DOHH2 (cell line): ENCODE results near the gene ZFPM1.

Experiments used
- H3F3A ChIP-seq: fragments of 200-600 bp; sonication (generic), shearing (Covaris generic); 2 replicates; pipeline ENCODE4 v1.6.0; 2016; ENCODE audit warnings: antibody characterized with exemption, mild to moderate bottlenecking; ENCODE audit not compliant: control insufficient read depth, insufficient read depth
- H3K27ac ChIP-seq: fragments of 200-600 bp; sonication (generic); 2 replicates; pipeline ENCODE4 v1.5.1; 2014; ENCODE audit warnings: low read depth, mild to moderate bottlenecking, low read length, moderate library complexity
- H3K27me3 ChIP-seq: fragments of 200-600 bp; sonication (generic); 2 replicates; pipeline ENCODE4 v1.6.1; 2014; ENCODE audit warnings: mild to moderate bottlenecking, low read length, mixed read lengths; ENCODE audit not compliant: control insufficient read depth
- H3K36me3 ChIP-seq: fragments of 200-600 bp; sonication (generic); 2 replicates; pipeline ENCODE4 v1.6.1; 2014; ENCODE audit warnings: mild to moderate bottlenecking, low read length, moderate library complexity, mixed read lengths; ENCODE audit not compliant: control insufficient read depth
- H3K4me1 ChIP-seq: fragments of 200-600 bp; sonication (generic); 2 replicates; pipeline ENCODE4 v1.6.1; 2014; ENCODE audit warnings: mild to moderate bottlenecking, low read length, mixed read lengths; ENCODE audit not compliant: control insufficient read depth
- H3K4me2 ChIP-seq: fragments of 200-600 bp; sonication (generic); 2 replicates; pipeline ENCODE4 v1.6.0; 2014; ENCODE audit warnings: mild to moderate bottlenecking, low read length, moderate library complexity
- H3K4me3 ChIP-seq: fragments of 200-600 bp; sonication (generic); 2 replicates; pipeline ENCODE4 v1.5.1; 2014; ENCODE audit warnings: mild to moderate bottlenecking, low read length, mixed read lengths
- H3K79me2 ChIP-seq: fragments of 200-600 bp; sonication (generic); 2 replicates; pipeline ENCODE4 v1.6.1; 2014; ENCODE audit warnings: mild to moderate bottlenecking, low read length, mixed read lengths; ENCODE audit not compliant: control insufficient read depth
- H3K9me2 ChIP-seq: fragments of 200-600 bp; sonication (generic); replicated peaks from 2 replicates; pipeline ENCODE4 v1.6.1; 2014; ENCODE audit warnings: mild to moderate bottlenecking, low read length, mixed read lengths; ENCODE audit not compliant: control insufficient read depth
- H3K9me3 ChIP-seq: fragments of 200-600 bp; sonication (generic); 2 replicates; pipeline ENCODE4 v1.6.1; 2014; ENCODE audit warnings: antibody characterized with exemption, low read length, mixed read lengths; ENCODE audit not compliant: control insufficient read depth, insufficient read depth
- H4K20me1 ChIP-seq: fragments of 200-600 bp; sonication (generic); 2 replicates; pipeline ENCODE4 v1.6.0; 2014; ENCODE audit warnings: low read depth, mild to moderate bottlenecking, antibody characterized with exemption, low read length, moderate library complexity; ENCODE audit not compliant: control insufficient read depth, insufficient read depth
- EZH2phosphoT487 ChIP-seq: fragments of 200-600 bp; sonication (generic); IDR thresholded peaks from 2 replicates; pipeline ENCODE4 v1.6.1; 2017; ENCODE audit warnings: borderline replicate concordance, mild to moderate bottlenecking, antibody characterized with exemption, low read length, moderate library complexity, mixed read lengths
- TF ChIP-seq, protein P1 (sequence below): fragments of 200-600 bp; sonication (generic); IDR thresholded peaks from one replicate; pipeline ENCODE4 v1.5.1; 2014; ENCODE audit warnings: antibody characterized with exemption, mild to moderate bottlenecking, low read depth, low read length; ENCODE audit not compliant: poor library complexity, severe bottlenecking

ZFPM1 gene

DNA sequence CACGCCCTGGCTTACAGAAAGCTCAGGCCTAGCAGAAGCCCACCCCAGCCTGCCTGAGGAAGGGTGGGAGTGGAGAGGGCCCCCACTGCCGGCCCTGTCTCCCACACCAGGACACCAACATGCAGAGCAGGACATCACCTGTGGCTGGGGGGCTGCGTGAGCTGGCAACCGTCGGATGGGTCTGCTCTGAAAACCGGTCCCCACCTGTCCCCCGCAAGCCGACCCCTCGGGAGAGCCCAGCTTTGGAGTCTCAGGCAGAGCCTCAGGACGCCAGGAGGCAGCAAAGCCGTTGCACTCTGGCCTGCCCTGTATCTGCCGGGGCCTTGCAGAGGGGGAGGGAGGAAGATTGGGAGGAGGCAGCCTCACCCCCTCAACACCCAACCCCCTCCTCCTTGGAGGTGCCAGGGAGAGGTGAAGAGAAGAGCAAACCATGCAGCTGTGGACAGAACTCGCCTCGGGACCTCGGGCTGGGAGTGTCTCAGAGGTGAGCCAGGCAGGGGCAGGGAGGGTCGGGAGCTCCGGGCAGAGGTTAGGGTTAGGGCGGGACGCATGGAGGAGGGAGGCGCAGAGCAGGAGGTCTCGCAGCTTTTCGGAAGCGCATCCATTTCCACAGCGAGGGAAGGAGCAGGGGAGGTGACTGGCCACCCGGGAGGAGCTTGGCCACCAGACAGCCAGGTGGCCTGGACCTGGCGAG lies 86.7 kb downstream of the ZFPM1 start:
- peaks cover 16% of the 10 kb centered on the region for H3K4me1 ChIP-seq
- no peaks in the 10 kb centered on the region for H4K20me1 ChIP-seq
- no peak overlapping the region for H3K4me2 ChIP-seq
- no peak overlapping the region for H3K4me3 ChIP-seq
- H3K36me3 ChIP-seq = no peaks in the 10 kb centered on the region; the same call in 1 of the 2 replicates
- H3F3A ChIP-seq = no peaks in the 10 kb centered on the region; the same call in 1 of the 2 replicates
- TF ChIP-seq, protein P1, sequence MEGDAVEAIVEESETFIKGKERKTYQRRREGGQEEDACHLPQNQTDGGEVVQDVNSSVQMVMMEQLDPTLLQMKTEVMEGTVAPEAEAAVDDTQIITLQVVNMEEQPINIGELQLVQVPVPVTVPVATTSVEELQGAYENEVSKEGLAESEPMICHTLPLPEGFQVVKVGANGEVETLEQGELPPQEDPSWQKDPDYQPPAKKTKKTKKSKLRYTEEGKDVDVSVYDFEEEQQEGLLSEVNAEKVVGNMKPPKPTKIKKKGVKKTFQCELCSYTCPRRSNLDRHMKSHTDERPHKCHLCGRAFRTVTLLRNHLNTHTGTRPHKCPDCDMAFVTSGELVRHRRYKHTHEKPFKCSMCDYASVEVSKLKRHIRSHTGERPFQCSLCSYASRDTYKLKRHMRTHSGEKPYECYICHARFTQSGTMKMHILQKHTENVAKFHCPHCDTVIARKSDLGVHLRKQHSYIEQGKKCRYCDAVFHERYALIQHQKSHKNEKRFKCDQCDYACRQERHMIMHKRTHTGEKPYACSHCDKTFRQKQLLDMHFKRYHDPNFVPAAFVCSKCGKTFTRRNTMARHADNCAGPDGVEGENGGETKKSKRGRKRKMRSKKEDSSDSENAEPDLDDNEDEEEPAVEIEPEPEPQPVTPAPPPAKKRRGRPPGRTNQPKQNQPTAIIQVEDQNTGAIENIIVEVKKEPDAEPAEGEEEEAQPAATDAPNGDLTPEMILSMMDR = no peak
- no peak for TF ChIP-seq EZH2phosphoT487
- H3K79me2 ChIP-seq = peaks cover 8% of the 10 kb centered on the region
- no peaks in the 10 kb centered on the region for H3K27me3 ChIP-seq
- H3K9me2 ChIP-seq = no peaks in the 10 kb centered on the region
- H3K27ac ChIP-seq = no peak overlapping the region
- H3K9me3 ChIP-seq = peaks cover 20% of the 10 kb centered on the region

DNA sequence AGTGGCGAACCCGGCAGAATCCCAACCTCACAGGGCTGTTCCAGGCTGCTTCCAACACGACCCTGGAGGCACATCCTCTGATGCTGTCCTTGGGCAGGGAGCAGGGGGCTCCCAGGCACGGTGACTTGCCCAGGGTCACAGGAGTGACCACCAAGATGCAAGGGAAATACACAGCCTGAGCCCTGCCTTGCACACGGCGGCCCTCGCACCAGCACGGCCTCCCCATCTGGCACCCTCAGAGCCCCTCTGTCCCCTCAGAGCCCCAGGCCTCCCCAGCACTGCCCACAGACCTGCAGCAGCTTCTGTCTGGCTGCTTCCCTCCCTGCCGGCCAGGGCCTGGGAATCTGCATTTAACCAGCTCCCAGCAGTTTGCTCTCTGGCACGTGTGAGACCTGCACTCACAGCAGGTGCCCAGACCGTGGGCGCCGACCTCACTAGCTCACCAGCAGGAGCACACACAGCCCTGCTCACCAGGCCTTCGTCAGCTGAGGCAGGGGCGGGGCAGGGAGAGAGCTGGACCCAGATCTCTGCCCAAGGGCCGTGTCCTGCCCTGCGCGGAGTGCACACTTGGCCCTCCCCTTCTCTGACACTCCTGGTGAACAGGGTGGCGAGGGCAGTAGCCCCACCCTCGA lies 87.4 kb downstream of the ZFPM1 start:
- H3K4me2 ChIP-seq = no peak overlapping the region
- H3K4me3 ChIP-seq = no peak overlapping the region
- H4K20me1 ChIP-seq = no peaks in the 10 kb centered on the region
- H3K27ac ChIP-seq = no peak overlapping the region
- peaks cover 2% of the 10 kb centered on the region; the same call in 1 of the 2 replicates for H3K79me2 ChIP-seq
- no peaks in the 10 kb centered on the region; the same call in 1 of the 2 replicates for H3K36me3 ChIP-seq
- peaks cover 9% of the 10 kb centered on the region for H3K4me1 ChIP-seq
- H3K9me2 ChIP-seq = no peaks in the 10 kb centered on the region
- H3K27me3 ChIP-seq = no peaks in the 10 kb centered on the region
- peaks cover 20% of the 10 kb centered on the region for H3K9me3 ChIP-seq
- TF ChIP-seq EZH2phosphoT487 = no peak
- H3F3A ChIP-seq = no peaks in the 10 kb centered on the region; the same call in 1 of the 2 replicates

GRCh38 chr16:88541831-88542616 lies 88.9 kb downstream of the ZFPM1 start:
- TF ChIP-seq, protein P1 = no peak
- no peak for TF ChIP-seq EZH2phosphoT487
- H3K79me2 ChIP-seq = no peaks in the 10 kb centered on the region
- no peaks in the 10 kb centered on the region for H3K9me2 ChIP-seq
- no peaks in the 10 kb centered on the region for H3F3A ChIP-seq
- H3K27me3 ChIP-seq = no peaks in the 10 kb centered on the region
- no peak overlapping the region for H3K4me3 ChIP-seq
- H3K4me2 ChIP-seq = no peak overlapping the region
- H3K9me3 ChIP-seq = peaks cover 20% of the 10 kb centered on the region
- no peak overlapping the region for H3K27ac ChIP-seq
- no peaks in the 10 kb centered on the region for H3K36me3 ChIP-seq
- H4K20me1 ChIP-seq = no peaks in the 10 kb centered on the region
- peaks cover under 1% of the 10 kb centered on the region; the same call in 1 of the 2 replicates for H3K4me1 ChIP-seq
